ENCODE data around the gene NTSR1. TPM values are rescaled to one million over a fixed set of nuclear protein-coding genes. Genes with fewer than 3 reads are reported as not detected.

NTSR1 gene
- total and polyA plus RNA-seq, 2 of the 13 experiments (the other 11 are each of a cell fraction or from before 2014, with no cell fraction given): 0.09 to 0.12 TPM

- TF ChIP-seq MYC (CRISPR knock-in tag; IDR thresholded peaks at IDR 0.05; ENCODE audit: borderline replicate concordance) (0 out of 2 replicates have a peak, but pooled peaks have one; percentile 7), ZEB1 (IDR thresholded peaks at IDR 0.05; ENCODE audit: insufficient replicate concordance, low read depth) (peak; percentile 69), ZNF263 (CRISPR knock-in tag; IDR thresholded peaks at IDR 0.05) (0 out of 2 replicates have a peak, but pooled peaks have one; percentile 24), MXD1 (CRISPR knock-in tag; IDR thresholded peaks at IDR 0.05) (no peak), NFE2L1 (CRISPR knock-in tag; IDR thresholded peaks at IDR 0.05; ENCODE audit: borderline replicate concordance) (0 out of 2 replicates have a peak, but pooled peaks have one; percentile 7), IKZF4 (CRISPR knock-in tag; IDR thresholded peaks at IDR 0.05; ENCODE audit: borderline replicate concordance, low read depth, not compliant biosample characterization) (peak; percentile 28), MEIS2 (CRISPR knock-in tag; IDR thresholded peaks at IDR 0.05) (0 out of 2 replicates have a peak, but pooled peaks have one; percentile 2), BORCS8-MEF2B (CRISPR knock-in tag; IDR thresholded peaks at IDR 0.05) (peak; percentile 54; the same call in 1 of the 2 replicates), ATF5 (CRISPR knock-in tag; IDR thresholded peaks at IDR 0.05; ENCODE audit: low read depth) (no peak), ZNF296 (CRISPR knock-in tag; conservative IDR thresholded peaks at IDR 0.05) (0 out of 2 replicates have a peak, but pooled peaks have one; percentile 53), ZNF441 (CRISPR knock-in tag; IDR thresholded peaks at IDR 0.05; ENCODE audit: borderline replicate concordance) (peak; percentile 59; the same call in 1 of the 2 replicates), ZNF788 (CRISPR knock-in tag; IDR thresholded peaks at IDR 0.05; ENCODE audit: borderline replicate concordance) (no peak), ARNTL (CRISPR knock-in tag; IDR thresholded peaks at IDR 0.05) (peak; percentile 77), SKIL (CRISPR knock-in tag; IDR thresholded peaks at IDR 0.05; ENCODE audit: borderline replicate concordance) (peak; percentile 48), ZNF350 (CRISPR knock-in tag; IDR thresholded peaks at IDR 0.05; ENCODE audit: borderline replicate concordance, low read depth) (peak; percentile 24; the same call in 1 of the 2 replicates), RFXAP (CRISPR knock-in tag; IDR thresholded peaks at IDR 0.05; ENCODE audit: borderline replicate concordance) (peak; percentile 43; the same call in 1 of the 2 replicates), SSRP1 (CRISPR knock-in tag; IDR thresholded peaks at IDR 0.05) (no peak), ZNF432 (CRISPR knock-in tag; IDR thresholded peaks at IDR 0.05; ENCODE audit: borderline replicate concordance) (no peak), TBX2 (CRISPR knock-in tag; IDR thresholded peaks at IDR 0.05; ENCODE audit: borderline replicate concordance) (peak; percentile 64; the same call in 1 of the 2 replicates)
- TF ChIP-seq, protein P1, sequence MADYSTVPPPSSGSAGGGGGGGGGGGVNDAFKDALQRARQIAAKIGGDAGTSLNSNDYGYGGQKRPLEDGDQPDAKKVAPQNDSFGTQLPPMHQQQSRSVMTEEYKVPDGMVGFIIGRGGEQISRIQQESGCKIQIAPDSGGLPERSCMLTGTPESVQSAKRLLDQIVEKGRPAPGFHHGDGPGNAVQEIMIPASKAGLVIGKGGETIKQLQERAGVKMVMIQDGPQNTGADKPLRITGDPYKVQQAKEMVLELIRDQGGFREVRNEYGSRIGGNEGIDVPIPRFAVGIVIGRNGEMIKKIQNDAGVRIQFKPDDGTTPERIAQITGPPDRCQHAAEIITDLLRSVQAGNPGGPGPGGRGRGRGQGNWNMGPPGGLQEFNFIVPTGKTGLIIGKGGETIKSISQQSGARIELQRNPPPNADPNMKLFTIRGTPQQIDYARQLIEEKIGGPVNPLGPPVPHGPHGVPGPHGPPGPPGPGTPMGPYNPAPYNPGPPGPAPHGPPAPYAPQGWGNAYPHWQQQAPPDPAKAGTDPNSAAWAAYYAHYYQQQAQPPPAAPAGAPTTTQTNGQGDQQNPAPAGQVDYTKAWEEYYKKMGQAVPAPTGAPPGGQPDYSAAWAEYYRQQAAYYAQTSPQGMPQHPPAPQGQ (CRISPR knock-in tag; IDR thresholded peaks at IDR 0.05; ENCODE audit: borderline replicate concordance): 0 out of 2 replicates have a peak, but pooled peaks have one; percentile 35
Measured at GRCh38 chr20:62663145-62664018, 45.3 kb upstream of the NTSR1 start (continued).
